Measurements from ENCODE around the gene HYKK. TPM values are rescaled to one million over a fixed set of nuclear protein-coding genes. Genes with fewer than 3 reads are reported as not detected.
"Not testable (repeated sequence)": the region's sequence is repeated elsewhere in the genome, so short reads cannot be mapped to it uniquely, and the experiment has no call there.

The HYKK gene
- total RNA-seq, result 1.2 and 3.0 TPM in 2 replicates

GRCh38 chr15:78506971-78507830, at the start of gene HYKK:
Gene HYKK (plus strand): TSS chr15:78507577. CDS start chr15:78513089, 5,512 bp downstream.
- DNase-seq (ENCODE audit: extremely low read depth, low read depth, low spot score), result peak; percentile 85

- no peak for DNase-seq (ENCODE audit: extremely low read depth, low read depth, low spot score)
These were observed 46.6 kb upstream of the HYKK start for GRCh38 chr15:78460737-78461136.

- no peak for DNase-seq (ENCODE audit: extremely low read depth, low read depth, low spot score)
These were observed 46.0 kb upstream of the HYKK start for GRCh38 chr15:78461171-78461888.

- no peak for DNase-seq (ENCODE audit: extremely low read depth, low read depth, low spot score)
These were observed 38.3 kb upstream of the HYKK start for GRCh38 chr15:78469031-78469430.

- no peak for DNase-seq (ENCODE audit: extremely low read depth, low read depth, low spot score)
These were observed 30.1 kb upstream of the HYKK start for GRCh38 chr15:78477295-78477694.

GRCh38 chr15:78479650-78480049, 27.7 kb upstream of the HYKK start:
- DNase-seq (ENCODE audit: extremely low read depth, low read depth, low spot score), result no peak

GRCh38 chr15:78481917-78482316, 25.5 kb upstream of the HYKK start:
- DNase-seq (ENCODE audit: extremely low read depth, low read depth, low spot score), result no peak

- no peak for DNase-seq (ENCODE audit: extremely low read depth, low read depth, low spot score)
These were observed 14.5 kb upstream of the HYKK start for GRCh38 chr15:78492872-78493271.

- DNase-seq (ENCODE audit: extremely low read depth, low read depth, low spot score), result no peak
These were observed 5.5 kb upstream of the HYKK start for GRCh38 chr15:78501857-78502256.

GRCh38 chr15:78502641-78503040, 4.7 kb upstream of the HYKK start:
- DNase-seq (ENCODE audit: extremely low read depth, low read depth, low spot score), result no peak

- DNase-seq (ENCODE audit: extremely low read depth, low read depth, low spot score), result no peak
These were observed 419 bp downstream of the HYKK start for GRCh38 chr15:78507831-78508160.

GRCh38 chr15:78508272-78508671, 895 bp downstream of the HYKK start:
- no peak for DNase-seq (ENCODE audit: extremely low read depth, low read depth, low spot score)

GRCh38 chr15:78509726-78510312, 2.4 kb downstream of the HYKK start:
- DNase-seq (ENCODE audit: extremely low read depth, low read depth, low spot score), result no peak

GRCh38 chr15:78520035-78520434, 12.7 kb downstream of the HYKK start:
- not testable (repeated sequence) for DNase-seq (ENCODE audit: extremely low read depth, low read depth, low spot score)

GRCh38 chr15:78524230-78524629, 16.9 kb downstream of the HYKK start:
- DNase-seq (ENCODE audit: extremely low read depth, low read depth, low spot score), result no peak

- no peak for DNase-seq (ENCODE audit: extremely low read depth, low read depth, low spot score)
These were observed 19.9 kb downstream of the HYKK start for GRCh38 chr15:78527325-78527724.

GRCh38 chr15:78533331-78533730, 26.0 kb downstream of the HYKK start:
- no peak for DNase-seq (ENCODE audit: extremely low read depth, low read depth, low spot score)

GRCh38 chr15:78536134-78536533, 28.8 kb downstream of the HYKK start:
- no peak for DNase-seq (ENCODE audit: extremely low read depth, low read depth, low spot score)

- DNase-seq (ENCODE audit: extremely low read depth, low read depth, low spot score), result no peak
These were observed 30.0 kb downstream of the HYKK start for GRCh38 chr15:78537266-78537905.

- DNase-seq (ENCODE audit: extremely low read depth, low read depth, low spot score), result no peak
These were observed 31.0 kb downstream of the HYKK start for GRCh38 chr15:78538358-78538757.

GRCh38 chr15:78539464-78540140, 32.2 kb downstream of the HYKK start:
- not testable (repeated sequence) for DNase-seq (ENCODE audit: extremely low read depth, low read depth, low spot score)
